DMS153 treated with DMSO at 0.1 percent for 48 hours (cell line): ENCODE measurements around the gene TP53I3.
"Not testable (repeated sequence)": the region's sequence is repeated elsewhere in the genome, so short reads cannot be mapped to it uniquely, and the experiment has no call there.

Experiments used
- DNase-seq: peaks from one replicate; lab custom pipeline; 2025; ENCODE audit not compliant: unreplicated experiment; lab: John Stamatoyannopoulos, UW

Gene TP53I3, protein sequence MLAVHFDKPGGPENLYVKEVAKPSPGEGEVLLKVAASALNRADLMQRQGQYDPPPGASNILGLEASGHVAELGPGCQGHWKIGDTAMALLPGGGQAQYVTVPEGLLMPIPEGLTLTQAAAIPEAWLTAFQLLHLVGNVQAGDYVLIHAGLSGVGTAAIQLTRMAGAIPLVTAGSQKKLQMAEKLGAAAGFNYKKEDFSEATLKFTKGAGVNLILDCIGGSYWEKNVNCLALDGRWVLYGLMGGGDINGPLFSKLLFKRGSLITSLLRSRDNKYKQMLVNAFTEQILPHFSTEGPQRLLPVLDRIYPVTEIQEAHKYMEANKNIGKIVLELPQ

DNA sequence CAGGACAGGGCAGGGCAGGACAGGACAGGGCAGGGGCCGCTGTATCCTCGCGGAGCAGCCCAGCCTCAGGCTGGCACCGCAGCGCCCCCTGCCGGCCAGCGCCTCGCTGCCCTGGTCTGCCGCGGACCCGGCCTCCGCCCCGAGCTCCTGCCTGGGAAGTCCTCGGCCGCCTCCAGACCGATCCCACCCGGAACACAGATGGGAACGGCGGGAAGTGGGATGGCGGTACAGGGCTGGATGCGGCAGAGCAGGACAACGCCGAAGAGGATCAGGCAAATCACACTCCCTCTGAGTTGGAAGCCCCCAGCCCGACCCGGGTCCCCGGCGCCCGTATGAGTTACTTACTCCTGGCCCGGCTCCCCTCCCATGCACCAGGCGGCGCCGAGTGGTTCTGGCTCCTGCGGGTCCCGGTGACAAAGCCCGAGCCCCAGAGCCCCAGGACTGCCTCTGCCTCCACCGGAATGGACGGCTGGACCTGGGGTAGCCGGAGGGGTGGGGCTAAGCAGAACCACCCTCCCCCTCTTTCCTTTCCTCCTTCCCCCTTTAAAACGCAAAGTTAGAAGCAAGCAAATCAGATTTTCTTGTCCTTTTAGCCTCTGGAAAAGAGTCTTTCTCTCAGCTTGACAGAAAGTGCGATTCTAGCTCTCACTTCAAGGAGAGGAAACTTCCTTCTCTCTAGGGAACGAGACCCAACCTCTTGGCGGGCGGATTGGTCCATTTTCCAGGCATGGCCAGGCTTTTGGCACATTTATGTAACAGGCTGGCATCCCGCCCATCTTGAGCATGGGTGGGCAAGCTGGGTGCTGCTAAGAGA, at the start of gene TP53I3:
Gene TP53I3 (minus strand): TSS at position 449 of the 814 bp plus-strand sequence. CDS start 508 bp downstream, outside the sequence.
- peak; percentile 72 for DNase-seq

DNA sequence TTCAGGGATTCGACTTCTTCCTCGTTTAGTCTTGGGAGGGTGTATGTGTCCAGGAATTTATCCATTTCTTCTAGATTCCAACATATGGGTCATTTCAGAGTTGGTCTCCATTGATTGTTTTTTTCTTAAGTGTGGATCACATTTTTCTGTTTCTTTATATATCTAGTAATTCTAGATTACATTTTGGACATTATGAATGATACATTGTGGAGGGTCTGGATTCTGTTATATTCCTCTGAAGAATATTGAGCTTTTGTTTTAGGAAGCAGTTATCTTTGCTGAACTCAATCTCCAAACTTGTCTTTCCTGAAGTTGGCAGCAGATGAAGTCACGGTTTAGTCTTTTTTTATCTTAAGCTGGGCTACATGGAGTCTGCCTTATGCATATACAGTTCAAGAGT, 47.9 kb upstream of the TP53I3 start:
- no peak for DNase-seq

DNA sequence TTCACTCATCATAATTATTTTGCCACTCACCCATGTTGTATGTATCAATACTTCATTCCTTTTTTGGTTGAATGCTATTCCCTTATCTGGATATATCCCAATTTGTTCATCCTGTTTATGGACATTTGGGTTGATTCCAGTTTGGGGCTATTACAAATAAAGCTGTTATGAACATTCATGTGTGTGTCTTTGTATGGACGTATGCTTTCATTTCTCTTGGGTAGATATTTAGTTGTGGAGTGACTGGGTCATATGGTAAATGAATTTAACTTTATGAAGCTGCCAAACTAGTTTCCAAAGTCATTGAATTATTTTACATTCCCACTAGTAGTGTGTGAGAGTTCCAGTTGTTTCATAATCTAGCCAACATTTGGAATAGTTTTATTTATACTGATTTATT, 41.3 kb upstream of the TP53I3 start:
- DNase-seq: no peak

DNA sequence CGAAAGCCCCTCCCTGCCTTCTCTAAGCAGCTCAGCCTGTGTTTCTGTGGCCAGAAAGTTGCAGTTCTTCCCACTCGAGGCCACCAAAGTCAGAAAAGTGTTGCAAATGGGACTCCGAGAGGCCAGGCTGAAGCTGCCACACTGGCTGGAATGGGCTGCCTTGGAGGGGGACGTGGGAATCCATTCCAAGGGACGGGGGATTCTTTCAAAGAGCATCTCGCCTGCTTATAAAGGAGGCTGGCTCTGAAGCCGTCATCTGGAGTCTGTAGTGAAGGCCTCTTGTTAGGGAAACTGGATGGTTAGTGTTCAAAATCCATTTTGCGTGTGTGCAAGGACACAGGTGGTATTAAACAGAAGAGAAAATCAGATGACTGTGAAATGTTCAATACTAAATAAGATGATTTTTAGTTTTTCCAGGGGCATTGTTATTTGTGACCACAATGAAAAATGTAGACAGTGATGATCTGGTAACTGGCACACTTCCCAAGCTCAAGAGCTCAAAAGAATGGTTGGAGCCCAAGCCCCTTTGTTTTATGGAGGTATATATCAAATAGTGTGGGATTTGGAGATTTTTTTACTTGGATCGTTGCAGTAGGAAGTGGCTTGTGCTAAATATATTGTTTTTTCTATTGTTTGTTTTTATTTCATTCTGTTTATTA, 39.4 kb upstream of the TP53I3 start:
- peak; percentile 35 for DNase-seq

DNA sequence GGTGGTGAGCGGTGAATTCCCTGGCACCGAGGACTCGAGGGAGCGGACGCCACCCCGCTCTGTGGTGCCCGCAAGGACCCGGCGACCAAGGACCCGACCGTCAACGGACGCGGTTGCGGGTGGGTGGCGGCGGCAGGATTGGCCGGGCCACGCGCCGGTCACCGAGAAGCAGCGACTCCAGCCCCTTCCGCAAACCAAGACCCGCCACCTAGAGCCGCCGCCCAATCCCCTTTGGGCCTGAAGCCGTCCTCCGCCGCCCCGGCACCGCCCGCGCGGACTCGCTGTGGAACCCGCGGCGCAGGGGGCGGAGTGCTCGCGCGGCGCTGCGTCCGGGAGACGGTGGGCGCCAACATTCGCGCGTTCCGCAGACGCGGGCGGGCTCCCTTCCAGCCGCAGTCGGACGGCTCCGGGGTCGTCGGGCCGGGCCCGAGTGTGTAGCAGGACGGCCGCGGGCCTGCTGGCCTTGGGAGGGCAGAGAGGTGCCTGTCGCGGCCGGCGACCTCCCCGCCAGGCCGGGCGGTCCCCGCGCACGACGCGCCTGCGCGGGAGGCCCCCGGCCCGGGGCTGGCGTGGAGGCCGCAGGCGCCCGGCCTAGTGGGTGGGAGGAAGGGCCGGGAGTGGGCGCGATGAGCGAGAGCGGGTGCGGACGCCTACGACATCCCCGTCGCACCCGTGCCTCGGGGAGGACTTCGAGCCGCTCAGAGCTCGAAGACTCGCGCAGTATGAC, 38.7 kb upstream of the TP53I3 start, which contains the start of the genes FAM228B and PFN4:
Gene FAM228B (plus strand): TSS at position 275 of the 727 bp plus-strand sequence. CDS start 893 bp downstream, outside the sequence.
Gene PFN4 (minus strand): TSS at position 140 of the 727 bp plus-strand sequence. CDS start 799 bp downstream, outside the sequence.
- DNase-seq: peak; percentile 56

- DNase-seq: no peak
Measured at GRCh38 chr2:24122366-24123194, 37.9 kb upstream of the TP53I3 start.

DNA sequence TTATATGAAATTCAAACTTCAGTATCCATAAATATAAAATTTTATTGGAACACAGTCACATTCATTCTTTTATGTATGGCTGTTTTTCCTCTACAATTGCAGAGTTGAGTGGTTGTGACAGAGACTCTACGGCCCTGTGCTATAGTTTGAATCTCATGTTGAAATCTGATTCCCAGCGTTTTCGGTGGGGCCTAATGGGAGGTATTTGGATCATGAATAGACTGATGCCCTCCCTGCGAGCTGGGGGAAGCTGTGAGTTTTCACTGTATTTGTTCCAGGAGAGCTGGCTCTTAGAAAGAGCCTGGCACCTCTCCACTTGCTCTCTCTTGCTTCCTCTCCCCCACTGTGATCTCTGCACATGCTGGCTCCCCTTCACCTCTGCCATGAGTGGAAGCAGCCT, 36.8 kb upstream of the TP53I3 start:
- DNase-seq: no peak

- DNase-seq: no peak
Measured at GRCh38 chr2:24121066-24121465, 36.4 kb upstream of the TP53I3 start.

- DNase-seq: no peak
Measured at GRCh38 chr2:24117902-24118301, 33.3 kb upstream of the TP53I3 start.

DNA sequence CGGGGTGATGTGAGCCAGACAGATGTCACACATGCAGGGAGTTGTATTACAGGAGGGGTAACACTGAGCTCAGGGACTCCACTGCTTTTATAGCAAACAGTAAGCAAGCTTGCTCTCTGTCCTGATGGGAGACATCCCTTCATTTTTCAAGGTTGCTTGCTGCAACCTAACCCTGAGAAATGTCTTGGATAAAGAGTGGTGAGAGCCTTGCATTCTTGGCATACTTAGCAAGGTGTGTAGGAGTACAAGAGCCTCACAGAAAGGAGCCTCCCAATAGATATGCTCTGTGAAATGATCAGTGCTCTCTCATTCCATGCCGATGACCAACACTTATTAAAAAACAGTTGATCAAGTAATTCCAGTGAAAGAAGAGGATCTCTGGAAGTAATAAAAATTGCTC, 30.4 kb upstream of the TP53I3 start:
- no peak for DNase-seq

GRCh38 chr2:24111407-24111901, 26.8 kb upstream of the TP53I3 start:
- no peak for DNase-seq

DNA sequence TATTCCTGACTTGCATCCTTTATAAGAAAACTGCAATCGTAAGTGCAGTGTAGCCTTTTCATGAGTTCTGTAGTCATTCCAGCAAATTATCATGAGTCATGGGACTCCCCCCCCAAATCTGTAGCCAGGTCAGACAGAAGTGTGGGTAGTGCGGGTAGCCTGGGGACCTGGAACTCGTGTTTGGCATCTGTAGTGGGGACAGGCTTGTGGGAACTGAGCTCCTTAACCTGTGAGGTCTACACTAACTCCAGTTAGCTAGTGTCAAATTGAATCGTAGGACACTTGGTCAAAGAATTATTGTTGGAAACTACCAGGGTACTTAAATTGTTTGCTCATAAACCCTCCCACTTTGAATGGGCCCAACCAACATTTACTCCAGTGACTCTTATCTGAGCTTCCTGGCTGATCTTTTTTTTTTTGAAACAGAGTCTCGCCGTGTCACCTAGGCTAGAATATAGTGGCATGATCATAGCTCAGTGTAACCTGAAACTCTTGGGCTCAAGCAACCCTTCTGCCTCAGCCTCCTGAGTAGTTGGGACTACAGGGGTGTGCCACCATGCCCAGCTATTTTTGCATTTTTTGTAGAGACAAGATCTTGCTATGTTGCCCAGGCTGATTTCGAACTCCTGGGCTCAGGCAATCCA, 26.1 kb upstream of the TP53I3 start:
- DNase-seq: no peak

DNA sequence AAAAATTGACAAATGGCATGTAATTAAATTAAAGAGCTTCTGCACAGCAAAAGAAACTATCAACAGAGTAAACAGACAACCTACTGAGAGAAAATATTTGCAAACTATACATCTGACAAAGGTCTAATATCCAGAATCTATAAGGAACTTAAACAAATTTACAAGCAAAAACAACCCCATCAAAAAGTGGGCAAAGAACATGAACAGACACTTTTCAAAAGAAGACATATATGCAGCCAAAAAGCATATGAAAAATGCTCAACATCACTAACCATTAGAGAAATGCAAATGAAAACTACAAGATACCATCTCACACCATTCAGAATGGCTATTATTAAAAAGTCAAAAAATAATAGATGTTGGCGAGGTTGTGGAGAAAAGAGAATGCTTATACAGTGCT, 24.8 kb upstream of the TP53I3 start:
- DNase-seq: not testable (repeated sequence)

DNA sequence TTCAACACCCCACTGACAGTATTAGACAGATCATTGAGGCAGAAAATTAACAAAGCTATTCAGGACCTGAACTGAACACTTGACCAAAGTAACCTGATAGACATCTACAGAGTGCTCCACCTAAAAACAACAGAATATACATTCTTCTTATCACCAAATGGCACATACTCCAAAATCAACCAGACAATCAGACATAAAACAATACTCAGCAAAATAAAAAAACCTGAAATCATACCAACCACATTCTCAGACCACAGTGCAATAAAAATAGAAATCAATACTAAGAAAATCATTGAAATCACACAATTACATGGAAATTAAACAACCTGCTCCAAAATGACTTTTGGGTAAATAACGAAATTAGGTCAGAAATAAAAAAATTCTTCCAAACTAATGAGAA, 22.7 kb upstream of the TP53I3 start:
- DNase-seq: no peak

GRCh38 chr2:24106786-24107185, 22.2 kb upstream of the TP53I3 start:
- DNase-seq: no peak

DNA sequence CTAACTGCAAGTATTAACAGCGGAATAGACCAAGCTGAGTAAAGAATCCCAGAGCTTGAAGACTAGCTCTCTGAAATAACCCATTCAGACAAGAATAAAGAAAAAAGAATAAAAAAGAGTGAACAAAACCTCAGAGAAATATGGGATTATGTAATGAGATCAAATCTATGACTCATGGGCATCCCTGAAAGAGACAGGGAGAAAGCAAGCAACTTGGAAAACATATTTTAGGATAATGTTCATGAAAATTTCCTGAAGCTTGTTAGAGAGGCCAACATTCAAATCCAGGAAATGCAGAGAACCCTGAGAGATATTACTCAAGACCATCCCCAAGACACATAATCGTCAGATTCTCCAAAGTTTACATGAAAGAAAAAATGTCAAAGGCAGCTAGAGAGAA, 21.2 kb upstream of the TP53I3 start:
- DNase-seq: no peak

DNA sequence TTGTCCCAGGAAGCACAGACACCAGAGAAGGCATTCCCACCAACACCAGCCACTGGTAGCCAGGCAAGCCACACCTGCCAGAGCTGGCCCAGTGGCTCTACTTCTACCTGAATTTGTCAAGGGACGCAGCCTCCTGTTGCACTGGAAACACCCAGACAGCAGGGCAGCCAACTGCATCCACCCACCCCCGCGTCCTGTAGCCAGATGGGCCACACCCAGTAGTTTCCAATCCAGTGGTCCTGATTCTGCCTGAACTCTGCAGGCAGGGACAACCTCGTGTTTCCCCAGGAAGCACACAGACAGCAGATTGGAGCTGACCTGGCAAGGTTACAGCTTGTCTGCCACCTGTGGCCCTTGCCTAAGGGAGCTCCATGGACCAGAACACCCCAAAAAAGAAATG, 20.3 kb upstream of the TP53I3 start:
- no peak for DNase-seq

DNA sequence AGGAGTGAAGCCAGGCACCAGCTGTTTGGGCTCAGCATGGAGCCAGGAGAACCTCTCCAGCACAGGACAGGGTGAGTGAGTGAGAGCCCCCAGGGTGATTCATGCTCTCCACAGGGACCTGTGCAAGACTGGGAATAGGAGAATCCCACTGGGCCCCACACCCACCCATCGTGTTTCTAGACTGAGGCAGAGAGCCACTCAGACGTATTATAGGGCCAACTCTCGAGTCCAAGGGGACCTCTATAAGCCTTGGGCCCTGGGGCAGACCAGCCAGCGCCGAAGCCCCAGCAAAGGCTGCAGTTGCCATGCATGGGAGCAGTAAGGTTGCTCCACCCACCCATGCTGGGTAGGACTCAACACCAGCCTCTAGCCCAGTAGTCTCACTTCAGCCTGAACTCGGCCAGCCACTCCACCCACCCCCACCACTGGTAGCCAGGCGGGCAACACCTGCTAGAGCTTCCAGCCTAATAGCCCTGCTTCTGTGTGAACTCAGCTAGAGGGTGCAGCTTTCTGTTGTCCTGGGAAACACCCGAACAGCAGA, 19.5 kb upstream of the TP53I3 start:
- DNase-seq: no peak

- no peak for DNase-seq
Measured at GRCh38 chr2:24102677-24103076, 18.0 kb upstream of the TP53I3 start.
